Uterus (tissue), 4 donors: ENCODE results near the gene MDK. TPM values are rescaled to one million over a fixed set of nuclear protein-coding genes. Genes with fewer than 3 reads are reported as not detected.
"Not testable (repeated sequence)": the region's sequence is repeated elsewhere in the genome, so short reads cannot be mapped to it uniquely, and the experiment has no call there.

Source experiments
- DNase-seq, 2 donors: peaks; one replicate each; pipeline ENCODE4 v3.0.0-alpha.2; 2019 to 2020
- H3K27ac ChIP-seq, 2 donors: fragments of 200-600 bp; sonication (generic); 1 replicate in 1 of 2; 2 replicates in 1 of 2; pipeline ENCODE4 v1.5.1; 2016 to 2018
- H3K27me3 ChIP-seq, 2 donors: fragments of 200-600 bp; sonication (generic); one replicate each; pipeline ENCODE4 v1.5.1; 2018 to 2019; ENCODE audit warnings: control low read depth in 1 of 2
- H3K36me3 ChIP-seq, 2 donors: fragments of 200-600 bp; sonication (generic); one replicate each; pipeline ENCODE4 v1.5.1; 2019; ENCODE audit warnings: control low read depth in 1 of 2
- H3K4me1 ChIP-seq, 2 donors: fragments of 200-600 bp; sonication (generic); one replicate each; pipeline ENCODE4 v1.5.1; 2018 to 2019; ENCODE audit warnings: control low read depth in 1 of 2
- H3K4me3 ChIP-seq, 2 donors: fragments of 200-600 bp; sonication (generic); 1 replicate in 1 of 2; 2 replicates in 1 of 2; pipeline ENCODE4 v1.5.1; 2018 to 2019; ENCODE audit warnings: mild to moderate bottlenecking in 1 of 2
- H3K9me3 ChIP-seq, 2 donors: fragments of 200-600 bp; sonication (generic); one replicate each; pipeline ENCODE4 v1.5.1; 2019; ENCODE audit warnings: control low read depth in 1 of 2
- CTCF ChIP-seq, 4 experiments: fragments of 200-600 bp in 2 of 4; fragments of 450-650 bp in 2 of 4; sonication (generic) in 2 of 4; IDR thresholded peaks; one replicate each; pipeline ENCODE4 v1.5.1; 2016 to 2019; ENCODE audit warnings: antibody characterized with exemption in 4 of 4, mild to moderate bottlenecking in 2 of 4, moderate library complexity in 1 of 4
- POLR2A ChIP-seq, 2 donors: fragments of 450-650 bp; IDR thresholded peaks; one replicate each; pipeline ENCODE4 v1.6.1; 2016; ENCODE audit warnings: antibody characterized with exemption in 2 of 2, mild to moderate bottlenecking in 1 of 2, moderate library complexity in 1 of 2
- intact Hi-C: fragments of 100-400 bp; cut with DNase I; formaldehyde crosslinking; loops from one replicate; pipeline ENCODE4 v1.15.1; 2023; ENCODE audit warnings: low total_unique reads
- total RNA-seq, 4 donors: library from RNA; depleted of rRNA in 3 of 4; stranded (reverse); fragments of >200 nt in 3 of 4; gene quantifications; one replicate each; pipeline versions ENCODE4 v1.1.0 to v1.2.4, GENCODE V29; 2014 to 2023
- donor health status: DM: yes; HTN: yes; CAD: no.

Gene MDK
- total RNA-seq, 4 donors from 2014 or later, result 61.7 to 305 (median 103) TPM

DNA sequence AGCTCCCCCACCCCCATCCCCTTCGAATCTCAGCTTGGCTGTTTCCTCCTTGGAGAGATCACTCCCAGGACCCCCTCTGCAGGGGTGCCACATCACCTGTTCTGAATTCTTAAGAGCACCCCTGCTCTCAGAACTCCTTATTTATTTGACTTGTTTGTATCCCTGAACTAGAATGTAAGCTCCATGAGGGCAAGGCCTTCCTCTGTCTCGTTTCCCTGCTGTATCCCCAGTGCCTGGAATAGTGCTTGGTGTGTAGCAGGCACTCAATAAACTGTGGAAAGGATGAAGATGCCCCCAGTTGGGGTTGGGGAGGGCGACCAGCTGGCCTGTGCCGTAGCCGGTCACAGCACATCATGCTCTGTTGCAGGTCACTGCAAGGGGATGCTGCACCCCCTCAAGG lies 3.6 kb upstream of the MDK start:
- no peak overlapping the region for H3K4me3 ChIP-seq
- H3K36me3 ChIP-seq, result no peaks in the 10 kb centered on the region
- H3K27ac ChIP-seq, result no peak overlapping the region
- DNase-seq, result no peak
- intact Hi-C loops, result no loop called here
- TF ChIP-seq CTCF (IDR thresholded peaks at IDR 0.05), result no peak
- H3K4me1 ChIP-seq, result peaks cover 0 to 9% of the 10 kb centered on the region in 2 donors
- H3K27me3 ChIP-seq, result no peaks in the 10 kb centered on the region
- no peaks in the 10 kb centered on the region for H3K9me3 ChIP-seq

- TF ChIP-seq CTCF (IDR thresholded peaks at IDR 0.05) (no peak), POLR2A (IDR thresholded peaks at IDR 0.05) (no peak)
- no peak overlapping the region for H3K27ac ChIP-seq
- peaks cover 0 to 9% of the 10 kb centered on the region in 2 donors for H3K4me1 ChIP-seq
- H3K27me3 ChIP-seq, result no peaks in the 10 kb centered on the region
- intact Hi-C loops, result no loop called here
- no peaks in the 10 kb centered on the region for H3K9me3 ChIP-seq
- DNase-seq, result no peak
- H3K4me3 ChIP-seq, result no peak overlapping the region
- no peaks in the 10 kb centered on the region for H3K36me3 ChIP-seq
These were observed 3.2 kb upstream of the MDK start for GRCh38 chr11:46378296-46378695.

- Histone ChIP-seq H3K36me3 (no peaks in the 10 kb centered on the region), H3K27me3 (no peaks in the 10 kb centered on the region), H3K27ac (peak overlapping the region in 1 of 2 donors; percentile 98), H3K9me3 (no peaks in the 10 kb centered on the region), H3K4me1 (peaks cover 0 to 9% of the 10 kb centered on the region in 2 donors), H3K4me3 (no peak overlapping the region)
- DNase-seq, result no peak
- intact Hi-C loops, result no loop called here
- no peak for TF ChIP-seq POLR2A (IDR thresholded peaks at IDR 0.05)
- no peak for TF ChIP-seq CTCF (IDR thresholded peaks at IDR 0.05)
These were observed 2.5 kb upstream of the MDK start for GRCh38 chr11:46378811-46379481.

GRCh38 chr11:46379482-46380293 lies 1.8 kb upstream of the MDK start:
- H3K9me3 ChIP-seq, H3K36me3 ChIP-seq, DNase-seq, H3K4me1 ChIP-seq, H3K27me3 ChIP-seq, intact Hi-C loops: not testable (repeated sequence)
- Histone ChIP-seq H3K27ac (peak overlapping the region; percentile 77 to 98), H3K4me3 (peak overlapping the region in 1 of 2 donors; percentile 82)

DNA sequence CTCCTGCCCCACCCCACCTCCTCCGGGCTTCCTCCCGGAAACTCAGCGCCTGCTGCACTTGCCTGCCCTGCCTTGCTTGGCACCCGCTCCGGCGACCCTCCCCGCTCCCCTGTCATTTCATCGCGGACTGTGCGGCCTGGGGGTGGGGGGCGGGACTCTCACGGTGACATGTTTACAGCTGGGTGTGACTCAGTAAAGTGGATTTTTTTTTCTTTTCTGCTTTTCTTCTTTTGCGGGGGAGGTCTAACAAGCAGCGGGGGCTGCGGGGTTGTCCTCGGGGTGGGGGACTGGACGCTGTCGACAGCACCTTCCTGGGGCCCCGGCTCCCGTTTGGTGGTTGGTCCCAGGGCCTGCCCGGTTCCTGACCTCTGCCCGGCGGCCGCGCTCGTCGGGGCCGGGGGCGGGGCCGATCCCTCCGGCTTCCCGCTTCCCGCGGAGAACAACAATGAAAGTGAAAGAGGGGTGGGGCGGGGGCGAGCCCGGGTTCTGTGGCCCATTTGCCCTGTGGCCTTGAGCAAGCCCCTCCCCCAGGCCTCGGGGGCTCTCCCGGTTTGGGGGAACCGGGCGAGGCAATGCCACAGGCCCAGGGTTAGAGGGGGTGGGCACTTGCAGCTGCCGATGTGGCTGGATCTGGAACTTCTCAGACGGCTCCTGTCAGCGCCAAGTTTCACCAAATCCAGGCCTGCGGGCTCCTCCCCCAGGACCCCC lies 975 bp upstream of the MDK start:
- DNase-seq, result peak; percentile 69 to 74
- intact Hi-C loops, result no loop called here
- Histone ChIP-seq H3K4me3 (peak overlapping the region; percentile 48 to 82), H3K4me1 (peaks cover 0 to 9% of the 10 kb centered on the region in 2 donors), H3K36me3 (no peaks in the 10 kb centered on the region), H3K27me3 (no peaks in the 10 kb centered on the region), H3K9me3 (no peaks in the 10 kb centered on the region), H3K27ac (peak overlapping the region; percentile 77 to 98)
- TF ChIP-seq POLR2A (IDR thresholded peaks at IDR 0.05) (peak in 1 of 2 donors; percentile 19), CTCF (IDR thresholded peaks at IDR 0.05) (no peak)
